SK-N-SH treated with all-trans-retinoic acid at 6 μM for 48 hours (cell line): ENCODE data around the gene RAPGEF5.

ENCODE experiments used
- ARNTL ChIP-seq: fragments of 450-650 bp; formaldehyde crosslinking; IDR thresholded peaks from 2 replicates; pipeline ENCODE4 v1.5.0; 2020; ENCODE audit warnings: low read depth, mild to moderate bottlenecking, moderate library complexity, borderline replicate concordance
- CSDC2 ChIP-seq: fragments of 250-450 bp; sonication (Bioruptor Pico); IDR thresholded peaks from 2 replicates; pipeline ENCODE4 v1.5.0; 2020; ENCODE audit warnings: mild to moderate bottlenecking, moderate library complexity
- CSRNP3 ChIP-seq: fragments of 250-450 bp; sonication (Bioruptor Pico); IDR thresholded peaks from 2 replicates; pipeline ENCODE4 v1.5.1; 2021; ENCODE audit warnings: mild to moderate bottlenecking, moderate library complexity
- PPARA ChIP-seq: fragments of 250-450 bp; sonication (Bioruptor Pico); IDR thresholded peaks from 2 replicates; pipeline ENCODE4 v1.5.0; 2020; ENCODE audit warnings: mild to moderate bottlenecking, borderline replicate concordance
- TCF4 ChIP-seq: fragments of 250-450 bp; sonication (Bioruptor Pico); IDR thresholded peaks from 2 replicates; pipeline ENCODE4 v1.8.0; 2021; ENCODE audit warnings: mild to moderate bottlenecking, moderate library complexity, borderline replicate concordance
- ZFP3 ChIP-seq: fragments of 250-450 bp; sonication (Bioruptor Pico); IDR thresholded peaks from 2 replicates; pipeline ENCODE4 v1.5.0; 2020; ENCODE audit warnings: mild to moderate bottlenecking, moderate library complexity
- ZNF70 ChIP-seq: fragments of 450-650 bp; formaldehyde crosslinking; IDR thresholded peaks from 2 replicates; pipeline ENCODE4 v1.5.0; 2020; ENCODE audit warnings: mild to moderate bottlenecking, moderate library complexity
- ZNF8 ChIP-seq: fragments of 450-650 bp; formaldehyde crosslinking; IDR thresholded peaks from 2 replicates; pipeline ENCODE4 v1.5.0; 2020; ENCODE audit warnings: mild to moderate bottlenecking, moderate library complexity
- TF ChIP-seq, protein P1 (sequence below): fragments of 250-450 bp; sonication (Bioruptor Pico); IDR thresholded peaks from 2 replicates; pipeline ENCODE4 v1.8.0; 2020; ENCODE audit warnings: mild to moderate bottlenecking, moderate library complexity, borderline replicate concordance
- TF ChIP-seq, protein P2 (sequence below): fragments of 250-450 bp; sonication (Bioruptor Pico); IDR thresholded peaks from 2 replicates; pipeline ENCODE4 v1.5.1; 2020; ENCODE audit warnings: low read depth, mild to moderate bottlenecking, moderate library complexity

DNA sequence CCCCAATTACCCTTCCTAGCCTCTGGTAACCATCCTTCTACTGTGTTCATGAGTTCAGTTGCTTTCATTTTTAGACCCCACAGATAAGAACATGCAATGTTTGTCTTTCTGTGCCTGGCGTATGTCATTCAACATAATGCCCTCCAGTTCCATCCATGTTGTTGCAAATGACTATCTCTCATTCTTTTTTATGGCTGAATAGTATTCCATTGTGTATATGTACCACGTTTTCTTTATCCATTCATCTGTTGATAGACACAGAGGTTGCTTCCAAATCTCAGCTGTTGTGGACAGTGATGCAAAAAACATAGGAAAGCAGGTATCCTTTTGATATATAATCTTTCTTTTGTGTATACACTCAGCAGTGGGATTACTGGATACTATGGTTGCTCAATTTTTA lies 51.2 kb downstream of the RAPGEF5 start:
- TF ChIP-seq PPARA (CRISPR knock-in tag) (no peak), CSRNP3 (no peak), ZNF70 (CRISPR knock-in tag) (no peak), CSDC2 (CRISPR knock-in tag) (no peak), TCF4 (CRISPR knock-in tag) (no peak), ARNTL (no peak), ZNF8 (CRISPR knock-in tag) (peak; percentile 85), ZFP3 (CRISPR knock-in tag) (no peak)
- TF ChIP-seq, protein P1, sequence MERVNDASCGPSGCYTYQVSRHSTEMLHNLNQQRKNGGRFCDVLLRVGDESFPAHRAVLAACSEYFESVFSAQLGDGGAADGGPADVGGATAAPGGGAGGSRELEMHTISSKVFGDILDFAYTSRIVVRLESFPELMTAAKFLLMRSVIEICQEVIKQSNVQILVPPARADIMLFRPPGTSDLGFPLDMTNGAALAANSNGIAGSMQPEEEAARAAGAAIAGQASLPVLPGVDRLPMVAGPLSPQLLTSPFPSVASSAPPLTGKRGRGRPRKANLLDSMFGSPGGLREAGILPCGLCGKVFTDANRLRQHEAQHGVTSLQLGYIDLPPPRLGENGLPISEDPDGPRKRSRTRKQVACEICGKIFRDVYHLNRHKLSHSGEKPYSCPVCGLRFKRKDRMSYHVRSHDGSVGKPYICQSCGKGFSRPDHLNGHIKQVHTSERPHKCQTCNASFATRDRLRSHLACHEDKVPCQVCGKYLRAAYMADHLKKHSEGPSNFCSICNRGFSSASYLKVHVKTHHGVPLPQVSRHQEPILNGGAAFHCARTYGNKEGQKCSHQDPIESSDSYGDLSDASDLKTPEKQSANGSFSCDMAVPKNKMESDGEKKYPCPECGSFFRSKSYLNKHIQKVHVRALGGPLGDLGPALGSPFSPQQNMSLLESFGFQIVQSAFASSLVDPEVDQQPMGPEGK (CRISPR knock-in tag) = no peak
- TF ChIP-seq, protein P2, sequence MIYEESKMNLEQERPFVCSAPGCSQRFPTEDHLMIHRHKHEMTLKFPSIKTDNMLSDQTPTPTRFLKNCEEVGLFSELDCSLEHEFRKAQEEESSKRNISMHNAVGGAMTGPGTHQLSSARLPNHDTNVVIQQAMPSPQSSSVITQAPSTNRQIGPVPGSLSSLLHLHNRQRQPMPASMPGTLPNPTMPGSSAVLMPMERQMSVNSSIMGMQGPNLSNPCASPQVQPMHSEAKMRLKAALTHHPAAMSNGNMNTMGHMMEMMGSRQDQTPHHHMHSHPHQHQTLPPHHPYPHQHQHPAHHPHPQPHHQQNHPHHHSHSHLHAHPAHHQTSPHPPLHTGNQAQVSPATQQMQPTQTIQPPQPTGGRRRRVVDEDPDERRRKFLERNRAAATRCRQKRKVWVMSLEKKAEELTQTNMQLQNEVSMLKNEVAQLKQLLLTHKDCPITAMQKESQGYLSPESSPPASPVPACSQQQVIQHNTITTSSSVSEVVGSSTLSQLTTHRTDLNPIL = no peak
